Measurements from ENCODE around the gene EMD. TPM values are rescaled to one million over a fixed set of nuclear protein-coding genes. Genes with fewer than 3 reads are reported as not detected.

EMD gene
- total RNA-seq, 1 experiment from 2014 or later = 79.6 TPM

DNA sequence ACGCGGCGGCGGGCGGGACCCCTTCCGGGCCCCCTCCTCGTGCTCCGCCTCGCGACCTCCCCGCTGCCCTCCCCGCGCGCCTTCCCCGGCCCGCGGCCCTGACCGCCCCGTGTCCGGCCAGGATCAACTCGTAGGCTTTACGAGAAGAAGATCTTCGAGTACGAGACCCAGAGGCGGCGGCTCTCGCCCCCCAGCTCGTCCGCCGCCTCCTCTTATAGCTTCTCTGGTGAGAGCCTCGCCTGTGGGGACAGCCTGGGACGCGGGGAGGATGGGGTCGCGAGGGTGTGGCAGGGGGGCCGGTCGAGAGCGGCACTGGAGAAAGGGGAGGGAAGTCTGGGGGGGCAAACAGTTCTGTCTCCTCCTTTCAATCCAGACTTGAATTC lies 465 bp downstream of the EMD start:
- Histone ChIP-seq H3K27me3 (replicated peaks; ENCODE audit: insufficient read depth, low read depth, low read length, poor library complexity) (no peaks in the 10 kb centered on the region), H3K27ac (ENCODE audit: low read depth, low read length, poor library complexity, severe bottlenecking) (peak overlapping the region; percentile 100), H3K4me3 (ENCODE audit: low read depth, low read length, poor library complexity, severe bottlenecking) (peak overlapping the region; percentile 96), H3K4me1 (ENCODE audit: insufficient read depth, low read length, poor library complexity, severe bottlenecking) (no peaks in the 10 kb centered on the region), H3K9me3 (ENCODE audit: low read depth, low read length, poor library complexity, severe bottlenecking) (no peaks in the 10 kb centered on the region), H3K36me3 (ENCODE audit: insufficient read depth, low read length, poor library complexity, severe bottlenecking) (no peaks in the 10 kb centered on the region)
- TF ChIP-seq CTCF (conservative IDR thresholded peaks at IDR 0.05; ENCODE audit: low read depth, low read length) (no peak), EZH2 (IDR thresholded peaks at IDR 0.05; ENCODE audit: borderline replicate concordance, low read depth, low read length, poor library complexity, severe bottlenecking) (no peak)
- intact Hi-C loops (cut with micrococcal nuclease; ENCODE audit: unreplicated experiment) = no loop called here
- POLR2A ChIA-PET (ENCODE audit: low non-redundant PET) = interaction anchor here (1.0 kb wide), 1 partner anchor 11 kb away, joined by 8 read pairs; no protein-coding TSS in a partner anchor
- CTCF ChIA-PET = no interaction called here
- no TSS peak for BruUV-seq (replicated peaks)
- no peak for DNase-seq (ENCODE audit: low spot score)

DNA sequence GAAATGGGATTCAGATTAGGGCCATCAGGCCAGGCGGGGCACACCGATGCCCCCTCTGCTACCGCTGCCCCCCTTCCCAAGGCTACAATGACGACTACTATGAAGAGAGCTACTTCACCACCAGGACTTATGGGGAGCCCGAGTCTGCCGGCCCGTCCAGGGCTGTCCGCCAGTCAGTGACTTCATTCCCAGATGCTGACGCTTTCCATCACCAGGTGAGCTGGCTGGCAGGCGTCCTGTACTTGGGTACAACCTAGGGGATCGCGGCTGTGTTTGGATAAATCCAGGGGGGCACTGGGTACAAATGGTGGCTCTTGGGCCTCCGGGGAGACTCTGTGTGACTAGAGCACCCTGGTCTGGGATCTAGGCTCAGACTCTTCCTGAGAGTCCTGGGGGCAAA lies 1.1 kb downstream of the EMD start:
- no peak for TF ChIP-seq CTCF (conservative IDR thresholded peaks at IDR 0.05; ENCODE audit: low read depth, low read length)
- intact Hi-C loops (cut with micrococcal nuclease; ENCODE audit: unreplicated experiment) = no loop called here
- H3K4me3 ChIP-seq (ENCODE audit: low read depth, low read length, poor library complexity, severe bottlenecking) = peak overlapping the region; percentile 96
- ChIA-PET POLR2A (ENCODE audit: low non-redundant PET) (no interaction called here), CTCF (no interaction called here)
- no peaks in the 10 kb centered on the region for H3K9me3 ChIP-seq (ENCODE audit: low read depth, low read length, poor library complexity, severe bottlenecking)
- H3K36me3 ChIP-seq (ENCODE audit: insufficient read depth, low read length, poor library complexity, severe bottlenecking) = no peaks in the 10 kb centered on the region
- DNase-seq (ENCODE audit: low spot score) = no peak
- no peaks in the 10 kb centered on the region for H3K4me1 ChIP-seq (ENCODE audit: insufficient read depth, low read length, poor library complexity, severe bottlenecking)
- H3K27ac ChIP-seq (ENCODE audit: low read depth, low read length, poor library complexity, severe bottlenecking) = peak overlapping the region; percentile 100
- TSS peak; percentile 86 for BruUV-seq (replicated peaks)
- H3K27me3 ChIP-seq (replicated peaks; ENCODE audit: insufficient read depth, low read depth, low read length, poor library complexity) = no peaks in the 10 kb centered on the region

DNA sequence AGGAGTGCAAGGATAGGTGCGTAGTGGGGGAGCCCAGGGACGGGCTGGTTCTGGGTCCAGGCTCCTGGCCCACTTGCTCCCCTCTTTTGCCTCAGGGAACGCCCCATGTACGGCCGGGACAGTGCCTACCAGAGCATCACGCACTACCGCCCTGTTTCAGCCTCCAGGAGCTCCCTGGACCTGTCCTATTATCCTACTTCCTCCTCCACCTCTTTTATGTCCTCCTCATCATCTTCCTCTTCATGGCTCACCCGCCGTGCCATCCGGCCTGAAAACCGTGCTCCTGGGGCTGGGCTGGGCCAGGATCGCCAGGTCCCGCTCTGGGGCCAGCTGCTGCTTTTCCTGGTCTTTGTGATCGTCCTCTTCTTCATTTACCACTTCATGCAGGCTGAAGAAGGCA lies 1.7 kb downstream of the EMD start:
- no peaks in the 10 kb centered on the region for H3K9me3 ChIP-seq (ENCODE audit: low read depth, low read length, poor library complexity, severe bottlenecking)
- ChIA-PET POLR2A (ENCODE audit: low non-redundant PET) (no interaction called here), CTCF (no interaction called here)
- no peaks in the 10 kb centered on the region for H3K4me1 ChIP-seq (ENCODE audit: insufficient read depth, low read length, poor library complexity, severe bottlenecking)
- no peak overlapping the region for H3K4me3 ChIP-seq (ENCODE audit: low read depth, low read length, poor library complexity, severe bottlenecking)
- TF ChIP-seq CTCF (conservative IDR thresholded peaks at IDR 0.05; ENCODE audit: low read depth, low read length) (no peak), EZH2 (IDR thresholded peaks at IDR 0.05; ENCODE audit: borderline replicate concordance, low read depth, low read length, poor library complexity, severe bottlenecking) (no peak)
- H3K36me3 ChIP-seq (ENCODE audit: insufficient read depth, low read length, poor library complexity, severe bottlenecking) = no peaks in the 10 kb centered on the region
- peak overlapping the region; percentile 100 for H3K27ac ChIP-seq (ENCODE audit: low read depth, low read length, poor library complexity, severe bottlenecking)
- BruUV-seq (replicated peaks) = no TSS peak
- intact Hi-C loops (cut with micrococcal nuclease; ENCODE audit: unreplicated experiment) = no loop called here
- no peak for DNase-seq (ENCODE audit: low spot score)
- H3K27me3 ChIP-seq (replicated peaks; ENCODE audit: insufficient read depth, low read depth, low read length, poor library complexity) = no peaks in the 10 kb centered on the region
